Keratinocyte (primary cell): ENCODE measurements around the gene ATP8A1. TPM values are rescaled to one million over a fixed set of nuclear protein-coding genes. Genes with fewer than 3 reads are reported as not detected.

Experiments used
- DNase-seq: peaks from one replicate; pipeline ENCODE4 v3.0.0-alpha.2; 2011; ENCODE audit warnings: low read depth, missing footprints, low spot score
- FAIRE-seq: peaks from 2 replicates; lab custom pipeline; 2011; peaks lifted over from hg19 to GRCh38; lab: Jason Lieb, UNC
- H2AFZ ChIP-seq: 2 replicates; pipeline ENCODE4 v1.6.0; 2012; ENCODE audit warnings: low read length, control low read depth, inconsistent platforms; ENCODE audit not compliant: control insufficient read depth
- H3K27ac ChIP-seq: 2 replicates; pipeline ENCODE4 v1.5.1; 2011; ENCODE audit warnings: low read length; ENCODE audit not compliant: control insufficient read depth, insufficient read depth
- H3K27me3 ChIP-seq: 3 replicates; pipeline ENCODE4 v1.6.0; 2011; ENCODE audit warnings: low read length; ENCODE audit not compliant: control insufficient read depth, insufficient read depth; ENCODE audit errors: extremely low read depth
- H3K36me3 ChIP-seq, 2 experiments: 2 replicates in 1 of 2; 3 replicates in 1 of 2; pipeline ENCODE4 v1.5.1; 2011; ENCODE audit warnings: low read length in 2 of 2, mild to moderate bottlenecking in 1 of 2; ENCODE audit not compliant: control insufficient read depth in 2 of 2, insufficient read depth in 2 of 2; ENCODE audit errors: extremely low read depth in 1 of 2
- H3K4me1 ChIP-seq: 3 replicates; pipeline ENCODE4 v1.5.1; 2011; ENCODE audit warnings: low read length; ENCODE audit not compliant: control insufficient read depth, insufficient read depth; ENCODE audit errors: extremely low read depth
- H3K4me2 ChIP-seq: 3 replicates; pipeline ENCODE4 v1.6.0; 2011; ENCODE audit warnings: low read depth, low read length; ENCODE audit not compliant: control insufficient read depth, insufficient read depth; ENCODE audit errors: extremely low read depth
- H3K4me3 ChIP-seq, 3 experiments: fragments of 200-600 bp in 1 of 3; sonication (generic) in 1 of 3; 2 replicates in 2 of 3; 3 replicates in 1 of 3; pipeline ENCODE4 v1.5.1; 2011 to 2016; ENCODE audit warnings: low read length in 3 of 3, mild to moderate bottlenecking in 3 of 3, control low read depth in 2 of 3, inconsistent platforms in 1 of 3, low read depth in 1 of 3, mixed read lengths in 1 of 3, mixed run types in 1 of 3, moderate library complexity in 1 of 3; ENCODE audit not compliant: control insufficient read depth in 2 of 3, insufficient read depth in 2 of 3; ENCODE audit errors: extremely low read depth in 1 of 3
- H3K79me2 ChIP-seq: 2 replicates; pipeline ENCODE4 v1.6.0; 2012; ENCODE audit warnings: low read length; ENCODE audit not compliant: control insufficient read depth, insufficient read depth
- H3K9ac ChIP-seq: 3 replicates; pipeline ENCODE4 v1.6.0; 2011; ENCODE audit warnings: low read length; ENCODE audit not compliant: control insufficient read depth, insufficient read depth; ENCODE audit errors: extremely low read depth
- H3K9me1 ChIP-seq: 3 replicates; pipeline ENCODE4 v1.6.0; 2011; ENCODE audit warnings: low read length; ENCODE audit not compliant: control insufficient read depth, insufficient read depth; ENCODE audit errors: extremely low read depth
- H3K9me3 ChIP-seq: 2 replicates; pipeline ENCODE4 v1.5.1; 2012; ENCODE audit warnings: low read depth, low read length; ENCODE audit not compliant: control insufficient read depth
- H4K20me1 ChIP-seq: 3 replicates; pipeline ENCODE4 v1.6.0; 2011; ENCODE audit warnings: low read length; ENCODE audit not compliant: control insufficient read depth, insufficient read depth; ENCODE audit errors: extremely low read depth
- CTCF ChIP-seq, 3 experiments: IDR thresholded peaks in 1 of 3; conservative IDR thresholded peaks in 1 of 3; optimal IDR thresholded peaks in 1 of 3; 2 replicates in 2 of 3; 3 replicates in 1 of 3; pipeline versions ENCODE3 to v1.5.1; 2011; ENCODE audit warnings: low read length in 3 of 3, mild to moderate bottlenecking in 3 of 3, moderate library complexity in 2 of 3, control low read depth in 1 of 3, inconsistent platforms in 1 of 3; ENCODE audit not compliant: insufficient read depth in 2 of 3; ENCODE audit errors: extremely low read depth in 1 of 3
- EZH2 ChIP-seq: IDR thresholded peaks from one replicate; pipeline ENCODE4 v1.6.1; 2012; ENCODE audit warnings: inconsistent platforms, mild to moderate bottlenecking, low read length, moderate library complexity
- dilution Hi-C: fragments of 300-500 bp; cut with MboI; formaldehyde crosslinking; loops from one replicate; pipeline ENCODE4 v1.7.0; 2020; ENCODE audit warnings: low sequenced_read_pairs; ENCODE audit not compliant: extremely low pct_ligation_motif_present
- polyA plus RNA-seq, 5 experiments: library from polyadenylated mRNA; depleted of rRNA in 3 of 5; stranded (reverse) in 3 of 5; stranded (forward) in 1 of 5; unstranded in 1 of 5; fragments of >200 nt; gene quantifications; 1 replicate in 1 of 5; 2 replicates in 3 of 5; 3 replicates in 1 of 5; pipeline versions ENCODE4 v1.2.1 to v1.2.3, GENCODE V29; 2011 to 2012; ENCODE audit warnings: missing spikeins in 2 of 5, low read depth in 1 of 5, low replicate concordance in 1 of 5

ATP8A1 gene
- polyA plus RNA-seq, 1 donor (not counting 4 experiments of a cell fraction or from before 2014, with no cell fraction given): 0.20 TPM

- FAIRE-seq (no peak), DNase-seq (no peak)
- dilution Hi-C loops: no loop called here
- Histone ChIP-seq H2AFZ (no peak overlapping the region), H3K9ac (no peak overlapping the region), H3K79me2 (no peaks in the 10 kb centered on the region), H3K4me2 (no peak overlapping the region), H3K9me3 (no peaks in the 10 kb centered on the region), H3K36me3 (no peaks in the 10 kb centered on the region), H3K4me3 (no peak overlapping the region), H3K4me1 (no peaks in the 10 kb centered on the region), H4K20me1 (no peaks in the 10 kb centered on the region), H3K9me1 (no peaks in the 10 kb centered on the region), H3K27ac (no peak overlapping the region), H3K27me3 (no peaks in the 10 kb centered on the region)
- TF ChIP-seq EZH2: no peak
- TF ChIP-seq CTCF (optimal IDR thresholded peaks at IDR 0.05 in 1 of 3, IDR thresholded peaks at IDR 0.05 in 1 of 3, conservative IDR thresholded peaks at IDR 0.05 in 1 of 3; ENCODE audit: extremely low read depth in 1 of 3, insufficient read depth in 2 of 3, low read length in 3 of 3): no peak
These were observed 98.7 kb downstream of the ATP8A1 start for GRCh38 chr4:42558156-42558555.

GRCh38 chr4:42555828-42556227 lies 101.1 kb downstream of the ATP8A1 start:
- FAIRE-seq: no peak
- TF ChIP-seq EZH2 (no peak), CTCF (optimal IDR thresholded peaks at IDR 0.05 in 1 of 3, IDR thresholded peaks at IDR 0.05 in 1 of 3, conservative IDR thresholded peaks at IDR 0.05 in 1 of 3; ENCODE audit: extremely low read depth in 1 of 3, insufficient read depth in 2 of 3, low read length in 3 of 3) (no peak)
- Histone ChIP-seq H3K9me1 (no peaks in the 10 kb centered on the region), H2AFZ (no peak overlapping the region), H3K79me2 (no peaks in the 10 kb centered on the region), H3K9ac (no peak overlapping the region), H3K4me1 (no peaks in the 10 kb centered on the region), H3K4me2 (no peak overlapping the region), H3K9me3 (no peaks in the 10 kb centered on the region), H3K4me3 (no peak overlapping the region), H3K27ac (no peak overlapping the region), H3K36me3 (no peaks in the 10 kb centered on the region), H3K27me3 (no peaks in the 10 kb centered on the region), H4K20me1 (no peaks in the 10 kb centered on the region)
- no peak for DNase-seq
- dilution Hi-C loops: no loop called here
